Measurements from ENCODE around the gene TECPR2.

- TF ChIP-seq CTCF (IDR thresholded peaks at IDR 0.05; ENCODE audit: low read depth, low read length, poor library complexity, severe bottlenecking) (no peak), EZH2phosphoT487 (IDR thresholded peaks at IDR 0.05; ENCODE audit: borderline replicate concordance, low read length) (no peak)
Observed at GRCh38 chr14:102390064-102390855, 27.5 kb downstream of the TECPR2 start.

Measured in DOHH2 (cell line).